ENCODE measurements around the gene CNTNAP2. TPM values are rescaled to one million over a fixed set of nuclear protein-coding genes. Genes with fewer than 3 reads are reported as not detected.

The CNTNAP2 gene
- total and polyA plus RNA-seq, 2 of the 4 experiments (the other 2 are of a cell fraction), result not detected

DNA sequence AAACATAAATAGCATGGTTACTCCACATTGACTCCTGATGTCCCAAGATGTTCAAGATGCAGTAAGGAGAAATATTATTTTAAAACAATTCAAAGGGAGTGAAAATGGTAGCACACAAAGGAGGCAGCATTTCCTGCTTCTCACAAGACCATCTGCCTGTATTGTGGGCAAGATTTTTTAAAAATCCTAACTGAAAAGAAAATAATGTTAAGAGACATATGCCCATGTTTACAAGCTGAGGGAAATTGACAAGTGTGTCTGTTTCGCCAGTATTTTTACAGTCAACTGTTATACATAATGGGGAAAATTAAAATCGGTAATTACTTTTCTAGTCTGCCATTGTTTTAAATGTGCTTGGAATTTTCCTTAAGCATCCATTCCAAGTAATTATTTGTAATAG lies 1827.7 kb downstream of the CNTNAP2 start:
- Histone ChIP-seq H2BK20ac (ENCODE audit: low read depth, low read length) (no peak overlapping the region), H2AFZ (replicated peaks; ENCODE audit: low read length, poor library complexity) (no peak overlapping the region), H2AK5ac (ENCODE audit: low read depth, low read length) (no peak overlapping the region), H2BK5ac (ENCODE audit: low read depth, low read length, poor library complexity, severe bottlenecking) (no peak overlapping the region), H3K9me1 (ENCODE audit: insufficient read depth, low read length) (no peaks in the 10 kb centered on the region), H3K9me3 (ENCODE audit: control insufficient read depth, insufficient read depth, low read length) (peaks cover 9% of the 10 kb centered on the region), H4K5ac (ENCODE audit: low read depth, low read length) (no peak overlapping the region), H3K36me3 (ENCODE audit: control insufficient read depth, insufficient read depth, low read length) (no peaks in the 10 kb centered on the region), H3K27me3 (ENCODE audit: control insufficient read depth, insufficient read depth, low read length) (no peaks in the 10 kb centered on the region), H3K4me1 (ENCODE audit: control insufficient read depth, insufficient read depth, low read length) (no peaks in the 10 kb centered on the region), H4K8ac (ENCODE audit: low read depth in 2 of 2, low read length in 2 of 2) (no peak overlapping the region), H4K20me1 (ENCODE audit: insufficient read depth, low read length) (no peaks in the 10 kb centered on the region), H3K56ac (ENCODE audit: extremely low read depth, insufficient read depth, low read length) (no peak overlapping the region), H3K4ac (ENCODE audit: low read depth, low read length) (no peak overlapping the region), H2AK9ac (replicated peaks; ENCODE audit: low read depth, low read length, poor library complexity) (no peak overlapping the region), H2BK120ac (ENCODE audit: low read depth, low read length) (no peak overlapping the region), H3K18ac (ENCODE audit: low read depth, low read length) (no peak overlapping the region), H4K91ac (ENCODE audit: insufficient read depth, low read depth, low read length) (no peak overlapping the region), H3K4me2 (ENCODE audit: low read depth, low read length) (no peak overlapping the region), H3K23ac (ENCODE audit: low read depth, low read length) (no peak overlapping the region), H2BK15ac (ENCODE audit: low read depth, low read length) (no peak overlapping the region), H3K9ac (ENCODE audit: low read depth, low read length) (no peak overlapping the region), H3K79me1 (ENCODE audit: low read depth in 1 of 2, low read length in 2 of 2) (no peaks in the 10 kb centered on the region), H3K14ac (replicated peaks; ENCODE audit: low read depth, low read length) (no peak overlapping the region), H3K4me3 (ENCODE audit: insufficient read depth, low read depth, low read length) (no peak overlapping the region), H3K27ac (ENCODE audit: insufficient read depth, low read length) (no peak overlapping the region)
- dilution Hi-C loops (cut with HindIII; ENCODE audit: low sequenced_read_pairs, unreplicated experiment), result no loop called here
- in situ Hi-C loops (cut with MboI; ENCODE audit: low sequenced_read_pairs), result no loop called here
- ChIA-PET POLR2A (ENCODE audit: unreplicated experiment) (no interaction called here), CTCF (no interaction called here)
- WGBS, 2 experiments (ENCODE audit: extremely low coverage in 2 of 2, insufficient read length in 1 of 2), result no CpG with 5 or more reads among the region's 2 CpGs
- TF ChIP-seq, protein P1, sequence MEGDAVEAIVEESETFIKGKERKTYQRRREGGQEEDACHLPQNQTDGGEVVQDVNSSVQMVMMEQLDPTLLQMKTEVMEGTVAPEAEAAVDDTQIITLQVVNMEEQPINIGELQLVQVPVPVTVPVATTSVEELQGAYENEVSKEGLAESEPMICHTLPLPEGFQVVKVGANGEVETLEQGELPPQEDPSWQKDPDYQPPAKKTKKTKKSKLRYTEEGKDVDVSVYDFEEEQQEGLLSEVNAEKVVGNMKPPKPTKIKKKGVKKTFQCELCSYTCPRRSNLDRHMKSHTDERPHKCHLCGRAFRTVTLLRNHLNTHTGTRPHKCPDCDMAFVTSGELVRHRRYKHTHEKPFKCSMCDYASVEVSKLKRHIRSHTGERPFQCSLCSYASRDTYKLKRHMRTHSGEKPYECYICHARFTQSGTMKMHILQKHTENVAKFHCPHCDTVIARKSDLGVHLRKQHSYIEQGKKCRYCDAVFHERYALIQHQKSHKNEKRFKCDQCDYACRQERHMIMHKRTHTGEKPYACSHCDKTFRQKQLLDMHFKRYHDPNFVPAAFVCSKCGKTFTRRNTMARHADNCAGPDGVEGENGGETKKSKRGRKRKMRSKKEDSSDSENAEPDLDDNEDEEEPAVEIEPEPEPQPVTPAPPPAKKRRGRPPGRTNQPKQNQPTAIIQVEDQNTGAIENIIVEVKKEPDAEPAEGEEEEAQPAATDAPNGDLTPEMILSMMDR (conservative IDR thresholded peaks at IDR 0.05; ENCODE audit: low read depth, low read length), result no peak
- TF ChIP-seq MAZ (IDR thresholded peaks at IDR 0.05; ENCODE audit: borderline replicate concordance, low read depth, low read length), result no peak
- TF ChIP-seq MAFK (IDR thresholded peaks at IDR 0.05; ENCODE audit: low read depth, low read length), result no peak
- TF ChIP-seq FOS (IDR thresholded peaks at IDR 0.05; ENCODE audit: low read depth, low read length), result no peak
- TF ChIP-seq BHLHE40 (IDR thresholded peaks at IDR 0.05; ENCODE audit: low read depth, low read length), result no peak
- no peak for TF ChIP-seq MXI1 (IDR thresholded peaks at IDR 0.05; ENCODE audit: borderline replicate concordance, low read depth, low read length)
- no peak for TF ChIP-seq CEBPB (IDR thresholded peaks at IDR 0.05; ENCODE audit: low read depth, low read length)
- TF ChIP-seq, protein P2, sequence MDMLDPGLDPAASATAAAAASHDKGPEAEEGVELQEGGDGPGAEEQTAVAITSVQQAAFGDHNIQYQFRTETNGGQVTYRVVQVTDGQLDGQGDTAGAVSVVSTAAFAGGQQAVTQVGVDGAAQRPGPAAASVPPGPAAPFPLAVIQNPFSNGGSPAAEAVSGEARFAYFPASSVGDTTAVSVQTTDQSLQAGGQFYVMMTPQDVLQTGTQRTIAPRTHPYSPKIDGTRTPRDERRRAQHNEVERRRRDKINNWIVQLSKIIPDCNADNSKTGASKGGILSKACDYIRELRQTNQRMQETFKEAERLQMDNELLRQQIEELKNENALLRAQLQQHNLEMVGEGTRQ (IDR thresholded peaks at IDR 0.05; ENCODE audit: low read depth, low read length), result no peak
- TF ChIP-seq, protein P3, sequence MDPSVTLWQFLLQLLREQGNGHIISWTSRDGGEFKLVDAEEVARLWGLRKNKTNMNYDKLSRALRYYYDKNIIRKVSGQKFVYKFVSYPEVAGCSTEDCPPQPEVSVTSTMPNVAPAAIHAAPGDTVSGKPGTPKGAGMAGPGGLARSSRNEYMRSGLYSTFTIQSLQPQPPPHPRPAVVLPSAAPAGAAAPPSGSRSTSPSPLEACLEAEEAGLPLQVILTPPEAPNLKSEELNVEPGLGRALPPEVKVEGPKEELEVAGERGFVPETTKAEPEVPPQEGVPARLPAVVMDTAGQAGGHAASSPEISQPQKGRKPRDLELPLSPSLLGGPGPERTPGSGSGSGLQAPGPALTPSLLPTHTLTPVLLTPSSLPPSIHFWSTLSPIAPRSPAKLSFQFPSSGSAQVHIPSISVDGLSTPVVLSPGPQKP (IDR thresholded peaks at IDR 0.05; ENCODE audit: borderline replicate concordance, low read depth, low read length), result no peak
- TF ChIP-seq SMC3 (IDR thresholded peaks at IDR 0.05; ENCODE audit: low read depth, low read length), result no peak
- TF ChIP-seq RFX5 (IDR thresholded peaks at IDR 0.05; ENCODE audit: low read depth, low read length), result no peak
- no peak for TF ChIP-seq CHD1 (IDR thresholded peaks at IDR 0.05; ENCODE audit: low read depth, low read length)
- no peak for TF ChIP-seq POLR2A (IDR thresholded peaks at IDR 0.05; ENCODE audit: low read depth, low read length)
- TF ChIP-seq RCOR1 (IDR thresholded peaks at IDR 0.05; ENCODE audit: insufficient replicate concordance, low read length), result no peak
- no peak for TF ChIP-seq RAD21 (IDR thresholded peaks at IDR 0.05; ENCODE audit: low read length)
- no peak for TF ChIP-seq NFE2L2 (IDR thresholded peaks at IDR 0.05; ENCODE audit: low read depth, low read length)
- DNase-seq (no peak), ATAC-seq (ENCODE audit: low read depth) (no peak)
- intact Hi-C loops (cut with micrococcal nuclease), result no loop called here
- BruUV-seq (replicated peaks), result no TSS peak
